Measurements from ENCODE around the gene RASGRP2.

DNA sequence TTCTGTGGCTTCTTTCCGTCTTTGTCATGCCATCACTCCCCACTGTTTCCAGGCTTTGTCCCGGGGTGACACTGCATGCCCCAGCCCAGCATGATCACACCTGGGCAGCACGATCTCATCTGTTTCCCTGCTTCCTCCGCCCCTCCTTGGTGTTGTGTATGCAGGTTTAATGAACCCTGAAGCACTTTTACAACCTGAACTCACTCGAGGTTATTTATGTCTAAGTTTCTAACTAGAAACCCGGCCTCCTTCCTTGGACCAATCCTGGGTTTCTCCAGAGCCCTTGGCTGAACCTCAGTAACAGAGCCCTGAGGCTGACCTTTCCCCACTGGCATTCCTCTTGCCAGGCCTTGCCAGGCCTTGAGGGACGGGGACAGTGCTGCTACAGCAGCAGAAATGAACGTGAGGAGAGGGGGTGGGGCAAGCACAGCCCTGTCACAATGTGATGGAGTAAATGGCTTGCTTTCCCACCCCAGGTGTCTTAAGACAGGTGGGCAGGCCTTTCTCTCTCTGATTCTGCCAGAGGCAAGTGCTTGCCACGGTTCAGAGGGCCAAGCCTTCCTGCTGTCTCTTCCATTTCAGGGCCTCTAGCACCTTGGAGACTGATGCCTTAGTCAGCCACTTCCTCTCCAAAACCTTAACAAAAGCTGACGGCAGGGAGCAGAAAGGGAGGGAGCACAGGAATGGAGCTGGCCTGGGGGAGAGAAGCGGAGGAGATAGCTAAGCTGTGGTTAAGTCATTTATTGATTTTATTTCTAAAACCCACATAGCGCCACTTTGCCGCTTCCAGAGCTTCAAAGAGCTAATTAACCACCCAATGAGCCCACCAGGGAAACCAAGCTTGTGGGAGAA lies 19.0 kb upstream of the RASGRP2 start:
- TF ChIP-seq POLR2AphosphoS5 (IDR thresholded peaks at IDR 0.05; ENCODE audit: insufficient read depth, low read depth, low read length) (peak; percentile 17), EZH2 (IDR thresholded peaks at IDR 0.05; ENCODE audit: borderline replicate concordance, low read depth, low read length, severe bottlenecking) (no peak), POLR2A (IDR thresholded peaks at IDR 0.05; ENCODE audit: low read depth, low read length) (no peak), GATA2 (IDR thresholded peaks at IDR 0.05; ENCODE audit: insufficient read depth, insufficient read length, low read depth, low read length) (no peak), FOS (IDR thresholded peaks at IDR 0.05; ENCODE audit: borderline replicate concordance, insufficient read depth, low read length) (no peak), MYC (IDR thresholded peaks at IDR 0.05; ENCODE audit: low read depth, low read length) (no peak)
- TF ChIP-seq, protein P1, sequence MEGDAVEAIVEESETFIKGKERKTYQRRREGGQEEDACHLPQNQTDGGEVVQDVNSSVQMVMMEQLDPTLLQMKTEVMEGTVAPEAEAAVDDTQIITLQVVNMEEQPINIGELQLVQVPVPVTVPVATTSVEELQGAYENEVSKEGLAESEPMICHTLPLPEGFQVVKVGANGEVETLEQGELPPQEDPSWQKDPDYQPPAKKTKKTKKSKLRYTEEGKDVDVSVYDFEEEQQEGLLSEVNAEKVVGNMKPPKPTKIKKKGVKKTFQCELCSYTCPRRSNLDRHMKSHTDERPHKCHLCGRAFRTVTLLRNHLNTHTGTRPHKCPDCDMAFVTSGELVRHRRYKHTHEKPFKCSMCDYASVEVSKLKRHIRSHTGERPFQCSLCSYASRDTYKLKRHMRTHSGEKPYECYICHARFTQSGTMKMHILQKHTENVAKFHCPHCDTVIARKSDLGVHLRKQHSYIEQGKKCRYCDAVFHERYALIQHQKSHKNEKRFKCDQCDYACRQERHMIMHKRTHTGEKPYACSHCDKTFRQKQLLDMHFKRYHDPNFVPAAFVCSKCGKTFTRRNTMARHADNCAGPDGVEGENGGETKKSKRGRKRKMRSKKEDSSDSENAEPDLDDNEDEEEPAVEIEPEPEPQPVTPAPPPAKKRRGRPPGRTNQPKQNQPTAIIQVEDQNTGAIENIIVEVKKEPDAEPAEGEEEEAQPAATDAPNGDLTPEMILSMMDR (IDR thresholded peaks at IDR 0.05; ENCODE audit: extremely low read depth in 1 of 2, insufficient read depth in 1 of 2, low read depth in 1 of 2, low read length in 2 of 2) = no peak
- TF ChIP-seq, protein P2, sequence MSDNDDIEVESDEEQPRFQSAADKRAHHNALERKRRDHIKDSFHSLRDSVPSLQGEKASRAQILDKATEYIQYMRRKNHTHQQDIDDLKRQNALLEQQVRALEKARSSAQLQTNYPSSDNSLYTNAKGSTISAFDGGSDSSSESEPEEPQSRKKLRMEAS (IDR thresholded peaks at IDR 0.05; ENCODE audit: insufficient read depth, insufficient read length) = no peak
